HCT116 (cell line): Measurements from ENCODE around the gene LRBA. TPM values are rescaled to one million over a fixed set of nuclear protein-coding genes. Genes with fewer than 3 reads are reported as not detected.

ENCODE experiments used
- ATAC-seq: fragments of 200-7000 bp; cut with Tn5 transposase; 2 replicates; pipeline ENCODE4 v1.9.1; 2020; ENCODE audit warnings: mild to moderate bottlenecking, moderate library complexity
- BruUV-seq: library from RNA; stranded (reverse); fragments of 400-500 nt; replicated peaks from 2 replicates; lab custom pipeline; 2021; lab: Mats Ljungman, UMichigan
- CTCF ChIA-PET: fragments of 300-600 bp; sonication (Branson Sonifier 250); formaldehyde crosslinking; loops from one replicate; lab custom pipeline; 2021; ENCODE audit warnings: antibody characterized with exemption; lab: Charles Lee
- POLR2A ChIA-PET: fragments of 300-600, 350-600 bp; sonication (Branson Sonifier 250); formaldehyde crosslinking; loops from one replicate; lab custom pipeline; 2021; ENCODE audit warnings: antibody characterized with exemption; lab: Charles Lee
- RAD21 ChIA-PET, 2 experiments: fragments of 300-600 bp; sonication (Branson Sonifier 250); formaldehyde crosslinking; loops; one replicate each; lab custom pipeline; 2023; ENCODE audit warnings: low total read pairs in 2 of 2; ENCODE audit not compliant: uncharacterized antibody in 2 of 2, unreplicated experiment in 2 of 2, low non-redundant PET in 1 of 2; lab: Charles Lee
- DNase-seq: peaks from one replicate; pipeline ENCODE4 v3.0.0-alpha.2; 2010; ENCODE audit warnings: low read depth, low spot score
- H2AFZ ChIP-seq: fragments of 200-600 bp; shearing (Covaris generic), sonication (generic); 2 replicates; pipeline ENCODE4 v1.6.1; 2017; ENCODE audit warnings: low read depth, mixed run types, mixed read lengths, antibody characterized with exemption, low read length; ENCODE audit not compliant: poor library complexity, severe bottlenecking
- H3K27ac ChIP-seq: 2 replicates; pipeline ENCODE4 v1.5.1; 2012; ENCODE audit warnings: low read depth, low read length
- H3K27me3 ChIP-seq: fragments of 200-600 bp; sonication (generic); 2 replicates; pipeline ENCODE4 v1.6.1; 2016; ENCODE audit warnings: mixed run types, low read length, mixed read lengths; ENCODE audit not compliant: insufficient read depth
- H3K36me3 ChIP-seq, 2 experiments: fragments of 200-500 bp in 1 of 2; fragments of 200-600 bp in 1 of 2; sonication (Bioruptor generic) in 1 of 2; sonication (generic) in 1 of 2; 2 replicates each; pipeline versions ENCODE4 v1.5.1 to v1.6.1; 2014 to 2016; ENCODE audit warnings: low read length in 2 of 2, inconsistent platforms in 1 of 2, mixed read lengths in 1 of 2, mixed run types in 1 of 2; ENCODE audit not compliant: insufficient read depth in 2 of 2, control insufficient read depth in 1 of 2
- H3K4me1 ChIP-seq, 2 experiments: fragments of 200-600 bp in 1 of 2; sonication (generic) in 1 of 2; 2 replicates each; pipeline versions ENCODE4 v1.5.1 to v1.6.1; 2012 to 2017; ENCODE audit warnings: low read length in 2 of 2, inconsistent platforms in 1 of 2, mild to moderate bottlenecking in 1 of 2, mixed read lengths in 1 of 2, mixed run types in 1 of 2, moderate library complexity in 1 of 2; ENCODE audit not compliant: insufficient read depth in 2 of 2, control insufficient read depth in 1 of 2
- H3K4me2 ChIP-seq: fragments of 200-600 bp; sonication (generic); 2 replicates; pipeline ENCODE4 v1.6.1; 2017; ENCODE audit warnings: mixed run types, low read length, mixed read lengths
- H3K4me3 ChIP-seq, 2 experiments: fragments of 200-600 bp in 1 of 2; sonication (generic) in 1 of 2; replicated peaks in 1 of 2; 2 replicates each; pipeline ENCODE4 v1.5.1; 2011 to 2016; ENCODE audit warnings: low read length in 2 of 2, control low read depth in 1 of 2, low read depth in 1 of 2, mild to moderate bottlenecking in 1 of 2, mixed read lengths in 1 of 2, mixed run types in 1 of 2
- H3K79me2 ChIP-seq: fragments of 200-600 bp; sonication (generic); 2 replicates; pipeline ENCODE4 v1.6.1; 2017; ENCODE audit warnings: mild to moderate bottlenecking, mixed run types, low read length, moderate library complexity, mixed read lengths; ENCODE audit not compliant: insufficient read depth
- H3K9ac ChIP-seq: fragments of 200-600 bp; sonication (generic); 2 replicates; pipeline ENCODE4 v1.6.1; 2016; ENCODE audit warnings: low read length, mixed read lengths
- H3K9me2 ChIP-seq: fragments of 200-600 bp; sonication (generic), shearing (Covaris generic); 2 replicates; pipeline ENCODE4 v1.6.1; 2017; ENCODE audit warnings: mixed run types, mild to moderate bottlenecking, moderate library complexity; ENCODE audit not compliant: insufficient read depth
- H3K9me3 ChIP-seq, 2 experiments: fragments of 200-500 bp in 1 of 2; fragments of 200-600 bp in 1 of 2; sonication (Bioruptor generic) in 1 of 2; sonication (generic) in 1 of 2; 2 replicates each; pipeline ENCODE4 v1.6.1; 2014 to 2017; ENCODE audit warnings: low read length in 2 of 2, mixed read lengths in 2 of 2, inconsistent platforms in 1 of 2, low read depth in 1 of 2, mild to moderate bottlenecking in 1 of 2, mixed run types in 1 of 2, moderate library complexity in 1 of 2; ENCODE audit not compliant: control insufficient read depth in 1 of 2, insufficient read depth in 1 of 2
- H4K20me1 ChIP-seq: fragments of 200-600 bp; sonication (generic), shearing (Covaris generic); 2 replicates; pipeline ENCODE4 v1.6.1; 2017; ENCODE audit warnings: mixed run types, mild to moderate bottlenecking, moderate library complexity; ENCODE audit not compliant: insufficient read depth
- CBX3 ChIP-seq: IDR thresholded peaks from 2 replicates; pipeline ENCODE4 v1.6.1; 2012; ENCODE audit warnings: low read depth
- EGR1 ChIP-seq: IDR thresholded peaks from 2 replicates; pipeline ENCODE4 v1.6.1; 2012; ENCODE audit warnings: low read depth
- ELF1 ChIP-seq: IDR thresholded peaks from 2 replicates; pipeline ENCODE4 v1.6.1; 2012; ENCODE audit warnings: low read depth, borderline replicate concordance
- EZH2 ChIP-seq: fragments of 200-600 bp; sonication (generic); IDR thresholded peaks from 2 replicates; pipeline ENCODE4 v1.6.1; 2017; ENCODE audit warnings: antibody characterized with exemption, mixed run types
- EZH2phosphoT487 ChIP-seq: fragments of 200-600 bp; IDR thresholded peaks from 2 replicates; pipeline ENCODE4 v1.6.1; 2018; ENCODE audit warnings: antibody characterized with exemption, borderline replicate concordance
- FOSL1 ChIP-seq: IDR thresholded peaks from 2 replicates; pipeline ENCODE4 v1.6.1; 2012; ENCODE audit warnings: low read depth
- JUND ChIP-seq: IDR thresholded peaks from 2 replicates; pipeline ENCODE4 v1.6.1; 2012
- POLR2A ChIP-seq: IDR thresholded peaks from 2 replicates; pipeline ENCODE4 v1.7.0; 2011; ENCODE audit warnings: borderline replicate concordance; ENCODE audit not compliant: insufficient read depth, insufficient read length; ENCODE audit errors: extremely low read depth
- POLR2AphosphoS5 ChIP-seq: IDR thresholded peaks from 2 replicates; pipeline ENCODE4 v1.6.1; 2011; ENCODE audit warnings: mild to moderate bottlenecking, low read depth, low read length, moderate library complexity
- RAD21 ChIP-seq: IDR thresholded peaks from 2 replicates; pipeline ENCODE4 v1.6.1; 2012; ENCODE audit warnings: low read depth, mild to moderate bottlenecking
- SIN3A ChIP-seq: IDR thresholded peaks from 2 replicates; pipeline ENCODE4 v1.6.1; 2012; ENCODE audit warnings: low read depth
- SRF ChIP-seq: IDR thresholded peaks from 2 replicates; pipeline ENCODE4 v1.6.1; 2012; ENCODE audit warnings: low read depth
- YY1 ChIP-seq: IDR thresholded peaks from 2 replicates; pipeline ENCODE4 v1.6.1; 2011; ENCODE audit warnings: low read length, low read depth, moderate library complexity, mild to moderate bottlenecking; ENCODE audit not compliant: insufficient replicate concordance; ENCODE audit errors: extremely low read depth
- intact Hi-C: fragments of 100-400 bp; cut with micrococcal nuclease; formaldehyde crosslinking; loops from 2 replicates; pipeline ENCODE4 v1.10.0; 2022
- total RNA-seq: library from RNA; stranded (reverse); gene quantifications from one replicate; pipeline ENCODE4 v1.2.1, GENCODE V29; 2021; ENCODE audit not compliant: unreplicated experiment
- TF ChIP-seq, protein P1 (sequence below), 3 experiments: fragments of 200-600 bp in 1 of 3; sonication (generic) in 1 of 3; IDR thresholded peaks in 2 of 3; conservative IDR thresholded peaks in 1 of 3; 2 replicates each; pipeline ENCODE4 v1.5.1; 2012 to 2017; ENCODE audit warnings: low read depth in 2 of 3, low read length in 2 of 3, antibody characterized with exemption in 1 of 3, borderline replicate concordance in 1 of 3, control low read depth in 1 of 3, mild to moderate bottlenecking in 1 of 3, mixed read lengths in 1 of 3, mixed run types in 1 of 3, moderate library complexity in 1 of 3; ENCODE audit not compliant: insufficient read depth in 1 of 3
- TF ChIP-seq, protein P2 (sequence below): IDR thresholded peaks from 2 replicates; pipeline ENCODE4 v1.6.1; 2012
- TF ChIP-seq, protein P3 (sequence below): IDR thresholded peaks from 2 replicates; pipeline ENCODE4 v1.6.1; 2012; ENCODE audit warnings: low read depth
- TF ChIP-seq, protein P4 (sequence below): IDR thresholded peaks from 2 replicates; pipeline ENCODE4 v1.6.1; 2012
- TF ChIP-seq, protein P5 (sequence below): IDR thresholded peaks from 2 replicates; pipeline ENCODE4 v1.6.1; 2011; ENCODE audit warnings: mild to moderate bottlenecking, low read length, moderate library complexity; ENCODE audit not compliant: insufficient replicate concordance; ENCODE audit errors: extremely low read depth

Gene LRBA
- total RNA-seq, 1 experiment from 2014 or later: 79.8 TPM

DNA sequence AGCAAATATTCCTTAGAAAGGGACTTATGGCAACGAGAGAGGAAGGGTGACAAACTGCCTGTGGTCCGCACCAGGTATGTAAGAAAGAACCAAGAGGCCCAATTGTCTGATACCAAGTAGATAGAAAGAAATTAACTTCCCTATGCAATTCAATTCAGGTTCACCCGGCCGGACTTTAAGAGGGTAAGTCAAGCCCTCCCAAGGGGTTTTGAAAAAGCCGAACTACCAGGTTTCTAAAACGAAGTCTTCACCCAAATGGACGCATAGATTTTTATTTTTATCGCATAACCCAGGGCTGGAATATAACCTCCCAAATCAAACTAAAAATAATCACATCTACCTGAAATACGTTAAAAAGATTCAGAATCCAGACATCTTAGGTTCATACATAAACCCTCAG is 434.8 kb downstream of the LRBA start:
- DNase-seq (no peak), ATAC-seq (no peak)
- Histone ChIP-seq H3K27ac (no peak overlapping the region), H3K27me3 (no peaks in the 10 kb centered on the region), H4K20me1 (no peaks in the 10 kb centered on the region), H2AFZ (no peak overlapping the region), H3K4me2 (no peak overlapping the region), H3K9me3 (no peaks in the 10 kb centered on the region), H3K4me3 (no peak overlapping the region), H3K9me2 (no peaks in the 10 kb centered on the region), H3K79me2 (no peaks in the 10 kb centered on the region), H3K9ac (no peak overlapping the region), H3K36me3 (no peaks in the 10 kb centered on the region), H3K4me1 (no peaks in the 10 kb centered on the region)
- ChIA-PET RAD21 (no interaction called here), CTCF (no interaction called here), POLR2A (no interaction called here)
- intact Hi-C loops: no loop called here
- TF ChIP-seq, protein P1, sequence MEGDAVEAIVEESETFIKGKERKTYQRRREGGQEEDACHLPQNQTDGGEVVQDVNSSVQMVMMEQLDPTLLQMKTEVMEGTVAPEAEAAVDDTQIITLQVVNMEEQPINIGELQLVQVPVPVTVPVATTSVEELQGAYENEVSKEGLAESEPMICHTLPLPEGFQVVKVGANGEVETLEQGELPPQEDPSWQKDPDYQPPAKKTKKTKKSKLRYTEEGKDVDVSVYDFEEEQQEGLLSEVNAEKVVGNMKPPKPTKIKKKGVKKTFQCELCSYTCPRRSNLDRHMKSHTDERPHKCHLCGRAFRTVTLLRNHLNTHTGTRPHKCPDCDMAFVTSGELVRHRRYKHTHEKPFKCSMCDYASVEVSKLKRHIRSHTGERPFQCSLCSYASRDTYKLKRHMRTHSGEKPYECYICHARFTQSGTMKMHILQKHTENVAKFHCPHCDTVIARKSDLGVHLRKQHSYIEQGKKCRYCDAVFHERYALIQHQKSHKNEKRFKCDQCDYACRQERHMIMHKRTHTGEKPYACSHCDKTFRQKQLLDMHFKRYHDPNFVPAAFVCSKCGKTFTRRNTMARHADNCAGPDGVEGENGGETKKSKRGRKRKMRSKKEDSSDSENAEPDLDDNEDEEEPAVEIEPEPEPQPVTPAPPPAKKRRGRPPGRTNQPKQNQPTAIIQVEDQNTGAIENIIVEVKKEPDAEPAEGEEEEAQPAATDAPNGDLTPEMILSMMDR (IDR thresholded peaks at IDR 0.05 in 2 of 3, conservative IDR thresholded peaks at IDR 0.05 in 1 of 3; ENCODE audit: borderline replicate concordance in 1 of 3, insufficient read depth in 1 of 3, low read depth in 2 of 3, low read length in 2 of 3): no peak
- no peak for TF ChIP-seq YY1
- no peak for TF ChIP-seq CBX3
- no peak for TF ChIP-seq EGR1
- TF ChIP-seq EZH2: no peak
- no peak for TF ChIP-seq SIN3A
- TF ChIP-seq, protein P2, sequence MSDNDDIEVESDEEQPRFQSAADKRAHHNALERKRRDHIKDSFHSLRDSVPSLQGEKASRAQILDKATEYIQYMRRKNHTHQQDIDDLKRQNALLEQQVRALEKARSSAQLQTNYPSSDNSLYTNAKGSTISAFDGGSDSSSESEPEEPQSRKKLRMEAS: no peak
- TF ChIP-seq, protein P3, sequence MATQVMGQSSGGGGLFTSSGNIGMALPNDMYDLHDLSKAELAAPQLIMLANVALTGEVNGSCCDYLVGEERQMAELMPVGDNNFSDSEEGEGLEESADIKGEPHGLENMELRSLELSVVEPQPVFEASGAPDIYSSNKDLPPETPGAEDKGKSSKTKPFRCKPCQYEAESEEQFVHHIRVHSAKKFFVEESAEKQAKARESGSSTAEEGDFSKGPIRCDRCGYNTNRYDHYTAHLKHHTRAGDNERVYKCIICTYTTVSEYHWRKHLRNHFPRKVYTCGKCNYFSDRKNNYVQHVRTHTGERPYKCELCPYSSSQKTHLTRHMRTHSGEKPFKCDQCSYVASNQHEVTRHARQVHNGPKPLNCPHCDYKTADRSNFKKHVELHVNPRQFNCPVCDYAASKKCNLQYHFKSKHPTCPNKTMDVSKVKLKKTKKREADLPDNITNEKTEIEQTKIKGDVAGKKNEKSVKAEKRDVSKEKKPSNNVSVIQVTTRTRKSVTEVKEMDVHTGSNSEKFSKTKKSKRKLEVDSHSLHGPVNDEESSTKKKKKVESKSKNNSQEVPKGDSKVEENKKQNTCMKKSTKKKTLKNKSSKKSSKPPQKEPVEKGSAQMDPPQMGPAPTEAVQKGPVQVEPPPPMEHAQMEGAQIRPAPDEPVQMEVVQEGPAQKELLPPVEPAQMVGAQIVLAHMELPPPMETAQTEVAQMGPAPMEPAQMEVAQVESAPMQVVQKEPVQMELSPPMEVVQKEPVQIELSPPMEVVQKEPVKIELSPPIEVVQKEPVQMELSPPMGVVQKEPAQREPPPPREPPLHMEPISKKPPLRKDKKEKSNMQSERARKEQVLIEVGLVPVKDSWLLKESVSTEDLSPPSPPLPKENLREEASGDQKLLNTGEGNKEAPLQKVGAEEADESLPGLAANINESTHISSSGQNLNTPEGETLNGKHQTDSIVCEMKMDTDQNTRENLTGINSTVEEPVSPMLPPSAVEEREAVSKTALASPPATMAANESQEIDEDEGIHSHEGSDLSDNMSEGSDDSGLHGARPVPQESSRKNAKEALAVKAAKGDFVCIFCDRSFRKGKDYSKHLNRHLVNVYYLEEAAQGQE: no peak
- no peak for TF ChIP-seq EZH2phosphoT487
- no peak for TF ChIP-seq RAD21
- TF ChIP-seq SRF: no peak
- no peak for TF ChIP-seq POLR2A
- TF ChIP-seq, protein P4, sequence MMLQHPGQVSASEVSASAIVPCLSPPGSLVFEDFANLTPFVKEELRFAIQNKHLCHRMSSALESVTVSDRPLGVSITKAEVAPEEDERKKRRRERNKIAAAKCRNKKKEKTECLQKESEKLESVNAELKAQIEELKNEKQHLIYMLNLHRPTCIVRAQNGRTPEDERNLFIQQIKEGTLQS: no peak
- TF ChIP-seq, protein P5, sequence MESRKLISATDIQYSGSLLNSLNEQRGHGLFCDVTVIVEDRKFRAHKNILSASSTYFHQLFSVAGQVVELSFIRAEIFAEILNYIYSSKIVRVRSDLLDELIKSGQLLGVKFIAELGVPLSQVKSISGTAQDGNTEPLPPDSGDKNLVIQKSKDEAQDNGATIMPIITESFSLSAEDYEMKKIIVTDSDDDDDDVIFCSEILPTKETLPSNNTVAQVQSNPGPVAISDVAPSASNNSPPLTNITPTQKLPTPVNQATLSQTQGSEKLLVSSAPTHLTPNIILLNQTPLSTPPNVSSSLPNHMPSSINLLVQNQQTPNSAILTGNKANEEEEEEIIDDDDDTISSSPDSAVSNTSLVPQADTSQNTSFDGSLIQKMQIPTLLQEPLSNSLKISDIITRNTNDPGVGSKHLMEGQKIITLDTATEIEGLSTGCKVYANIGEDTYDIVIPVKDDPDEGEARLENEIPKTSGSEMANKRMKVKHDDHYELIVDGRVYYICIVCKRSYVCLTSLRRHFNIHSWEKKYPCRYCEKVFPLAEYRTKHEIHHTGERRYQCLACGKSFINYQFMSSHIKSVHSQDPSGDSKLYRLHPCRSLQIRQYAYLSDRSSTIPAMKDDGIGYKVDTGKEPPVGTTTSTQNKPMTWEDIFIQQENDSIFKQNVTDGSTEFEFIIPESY: no peak
- no peak for TF ChIP-seq JUND
- TF ChIP-seq FOSL1: no peak
- no peak for TF ChIP-seq ELF1
- TF ChIP-seq POLR2AphosphoS5: no peak
- no TSS peak for BruUV-seq
